Activated naive CD4-positive, alpha-beta T cell (primary cell): ENCODE measurements around the gene TRIM66.

Source experiments
- DNase-seq, 4 experiments: peaks; one replicate each; lab custom pipeline; 2025; lab: John Stamatoyannopoulos, UW

Gene TRIM66, protein sequence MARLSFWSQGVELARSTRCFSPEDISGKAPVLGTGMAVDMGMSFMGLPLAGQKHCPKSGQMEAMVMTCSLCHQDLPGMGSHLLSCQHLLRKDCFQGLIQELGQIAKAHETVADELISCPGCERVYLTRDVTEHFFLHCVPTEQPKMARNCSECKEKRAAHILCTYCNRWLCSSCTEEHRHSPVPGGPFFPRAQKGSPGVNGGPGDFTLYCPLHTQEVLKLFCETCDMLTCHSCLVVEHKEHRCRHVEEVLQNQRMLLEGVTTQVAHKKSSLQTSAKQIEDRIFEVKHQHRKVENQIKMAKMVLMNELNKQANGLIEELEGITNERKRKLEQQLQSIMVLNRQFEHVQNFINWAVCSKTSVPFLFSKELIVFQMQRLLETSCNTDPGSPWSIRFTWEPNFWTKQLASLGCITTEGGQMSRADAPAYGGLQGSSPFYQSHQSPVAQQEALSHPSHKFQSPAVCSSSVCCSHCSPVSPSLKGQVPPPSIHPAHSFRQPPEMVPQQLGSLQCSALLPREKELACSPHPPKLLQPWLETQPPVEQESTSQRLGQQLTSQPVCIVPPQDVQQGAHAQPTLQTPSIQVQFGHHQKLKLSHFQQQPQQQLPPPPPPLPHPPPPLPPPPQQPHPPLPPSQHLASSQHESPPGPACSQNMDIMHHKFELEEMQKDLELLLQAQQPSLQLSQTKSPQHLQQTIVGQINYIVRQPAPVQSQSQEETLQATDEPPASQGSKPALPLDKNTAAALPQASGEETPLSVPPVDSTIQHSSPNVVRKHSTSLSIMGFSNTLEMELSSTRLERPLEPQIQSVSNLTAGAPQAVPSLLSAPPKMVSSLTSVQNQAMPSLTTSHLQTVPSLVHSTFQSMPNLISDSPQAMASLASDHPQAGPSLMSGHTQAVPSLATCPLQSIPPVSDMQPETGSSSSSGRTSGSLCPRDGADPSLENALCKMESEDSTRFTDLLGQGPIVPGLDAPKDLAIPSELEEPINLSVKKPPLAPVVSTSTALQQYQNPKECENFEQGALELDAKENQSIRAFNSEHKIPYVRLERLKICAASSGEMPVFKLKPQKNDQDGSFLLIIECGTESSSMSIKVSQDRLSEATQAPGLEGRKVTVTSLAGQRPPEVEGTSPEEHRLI (N-terminal part only)

DNA sequence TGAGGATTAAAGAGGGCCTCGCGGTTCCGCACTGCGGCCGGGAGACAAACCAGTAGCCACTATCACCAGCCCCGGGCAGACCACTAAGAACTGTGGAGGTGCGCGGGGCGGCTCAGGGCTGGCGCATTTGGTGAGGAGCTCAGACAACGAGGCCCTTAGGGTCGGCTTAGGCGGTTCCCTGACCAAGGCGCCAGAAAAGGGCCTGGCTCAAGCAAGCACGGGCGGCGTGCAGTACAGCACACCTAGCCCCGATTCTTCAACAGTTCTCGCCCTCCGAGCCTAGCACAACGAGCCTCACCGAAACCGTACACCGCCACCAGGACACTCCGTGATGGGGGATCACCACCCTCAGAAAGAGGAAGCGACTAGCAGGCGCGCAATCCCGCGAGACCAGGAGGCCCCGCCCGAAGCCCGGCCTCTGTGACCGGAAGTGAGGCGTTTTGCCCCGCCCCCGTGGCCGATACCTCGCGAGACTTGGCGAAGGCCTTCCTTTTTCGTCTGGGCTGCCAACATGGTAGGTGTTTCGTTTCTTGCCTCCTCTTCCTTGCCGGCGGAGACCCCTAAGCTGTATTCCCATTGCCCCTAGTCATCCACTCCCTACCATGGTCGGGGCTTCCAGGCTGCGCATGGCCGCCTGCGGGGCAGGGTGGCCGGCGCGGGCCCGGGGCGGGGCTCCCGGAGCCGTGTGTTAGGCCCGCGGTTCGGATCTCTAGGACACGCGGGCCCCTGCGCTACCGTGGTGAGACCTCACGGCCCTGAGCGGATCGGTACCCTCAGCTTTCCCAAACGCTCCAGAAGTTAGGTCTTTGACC lies at the start of gene TRIM66, which contains the start of gene RPL27A:
TSS of gene TRIM66 (minus strand) at position 363 of the 812 bp plus-strand sequence. CDS start 10,391 bp downstream, outside the sequence.
TSS of gene RPL27A (plus strand) at position 490 of the 812 bp plus-strand sequence. CDS start at position 512, 22 bp downstream.
- DNase-seq = peak; percentile 93 to 99 (median 98)

- no peak for DNase-seq
Measured at GRCh38 chr11:8731647-8732323, 49.3 kb upstream of the TRIM66 start.

DNA sequence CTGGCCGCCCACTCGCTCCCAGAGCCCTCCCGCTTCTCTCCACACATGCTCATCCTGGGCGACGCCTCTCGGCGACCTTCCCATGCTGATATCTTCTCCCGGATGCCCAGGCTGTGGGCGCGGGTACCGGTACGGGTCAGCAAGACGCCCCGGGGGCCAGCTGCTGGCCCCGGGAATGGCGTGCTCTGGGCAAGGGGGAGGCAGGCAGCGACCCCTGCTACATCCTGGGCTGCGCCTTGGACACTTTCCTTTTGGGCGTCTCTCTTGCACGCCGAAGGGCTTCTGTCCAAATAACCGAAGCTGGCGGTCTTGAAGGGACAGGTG lies 48.2 kb upstream of the TRIM66 start:
- no peak for DNase-seq

- DNase-seq = no peak
Measured at GRCh38 chr11:8729837-8730696, 47.6 kb upstream of the TRIM66 start.

GRCh38 chr11:8729067-8729466 lies 46.6 kb upstream of the TRIM66 start:
- DNase-seq = no peak

- DNase-seq = no peak
Measured at GRCh38 chr11:8728563-8728962, 46.1 kb upstream of the TRIM66 start.

DNA sequence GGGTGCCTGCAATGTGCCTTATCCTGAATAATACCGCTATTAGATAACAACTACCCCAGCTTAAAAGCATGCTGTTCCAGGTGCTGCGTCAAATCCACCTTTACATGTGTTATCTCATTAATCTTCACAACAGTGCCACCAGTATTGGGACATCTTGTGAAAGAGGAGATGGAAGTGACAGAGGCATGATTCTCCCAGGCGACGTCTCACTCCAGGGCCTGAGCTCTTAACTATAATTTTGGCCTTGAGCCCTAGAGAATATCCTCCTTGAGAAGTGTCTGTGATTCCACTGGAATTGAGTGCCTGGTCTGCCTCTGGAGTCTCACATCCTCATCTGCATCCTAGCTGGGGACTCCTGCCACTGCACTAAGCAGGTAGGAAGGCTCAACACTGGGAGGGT lies 43.9 kb upstream of the TRIM66 start:
- no peak for DNase-seq

GRCh38 chr11:8724682-8725081 lies 42.2 kb upstream of the TRIM66 start:
- DNase-seq = no peak

DNA sequence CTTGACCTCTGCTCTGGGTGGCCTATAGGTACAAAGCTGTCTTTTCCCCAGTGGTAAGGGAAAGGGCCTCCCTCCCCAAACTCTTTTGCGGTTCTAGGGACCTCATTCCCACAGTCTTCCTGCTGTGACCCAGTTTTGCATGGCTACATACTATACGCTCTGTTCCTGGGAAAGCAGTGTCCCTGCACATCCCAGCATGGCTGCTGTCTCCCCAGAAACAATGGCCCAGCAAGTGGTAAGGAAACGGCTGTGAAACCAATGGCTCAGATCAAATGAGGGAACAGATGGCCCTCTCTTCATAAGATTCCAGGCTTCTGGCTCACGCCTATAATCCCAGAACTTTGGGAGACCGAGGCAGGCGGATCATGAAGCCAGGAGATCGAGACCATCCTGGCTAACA lies 41.2 kb upstream of the TRIM66 start:
- DNase-seq = no peak

DNA sequence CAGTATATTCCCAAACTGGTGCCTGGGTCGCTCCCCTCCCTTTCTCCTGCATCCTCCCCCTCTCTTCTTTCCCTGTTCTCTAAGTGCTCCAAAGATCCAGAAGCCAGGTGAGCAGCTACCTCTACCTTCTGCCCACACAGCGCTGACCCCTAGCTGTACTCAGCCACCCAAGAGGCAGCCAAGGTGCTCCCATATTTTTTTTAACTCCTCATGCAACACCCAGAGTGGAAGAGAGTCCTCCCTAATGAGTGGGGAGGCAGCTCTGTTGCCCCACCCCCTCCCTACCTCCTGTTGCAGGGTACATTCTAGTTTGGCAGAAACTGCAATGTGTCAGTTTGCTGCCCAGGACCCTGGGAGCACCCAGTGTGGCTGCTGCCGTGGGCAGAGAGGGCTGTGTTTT lies 40.3 kb upstream of the TRIM66 start:
- no peak for DNase-seq

DNA sequence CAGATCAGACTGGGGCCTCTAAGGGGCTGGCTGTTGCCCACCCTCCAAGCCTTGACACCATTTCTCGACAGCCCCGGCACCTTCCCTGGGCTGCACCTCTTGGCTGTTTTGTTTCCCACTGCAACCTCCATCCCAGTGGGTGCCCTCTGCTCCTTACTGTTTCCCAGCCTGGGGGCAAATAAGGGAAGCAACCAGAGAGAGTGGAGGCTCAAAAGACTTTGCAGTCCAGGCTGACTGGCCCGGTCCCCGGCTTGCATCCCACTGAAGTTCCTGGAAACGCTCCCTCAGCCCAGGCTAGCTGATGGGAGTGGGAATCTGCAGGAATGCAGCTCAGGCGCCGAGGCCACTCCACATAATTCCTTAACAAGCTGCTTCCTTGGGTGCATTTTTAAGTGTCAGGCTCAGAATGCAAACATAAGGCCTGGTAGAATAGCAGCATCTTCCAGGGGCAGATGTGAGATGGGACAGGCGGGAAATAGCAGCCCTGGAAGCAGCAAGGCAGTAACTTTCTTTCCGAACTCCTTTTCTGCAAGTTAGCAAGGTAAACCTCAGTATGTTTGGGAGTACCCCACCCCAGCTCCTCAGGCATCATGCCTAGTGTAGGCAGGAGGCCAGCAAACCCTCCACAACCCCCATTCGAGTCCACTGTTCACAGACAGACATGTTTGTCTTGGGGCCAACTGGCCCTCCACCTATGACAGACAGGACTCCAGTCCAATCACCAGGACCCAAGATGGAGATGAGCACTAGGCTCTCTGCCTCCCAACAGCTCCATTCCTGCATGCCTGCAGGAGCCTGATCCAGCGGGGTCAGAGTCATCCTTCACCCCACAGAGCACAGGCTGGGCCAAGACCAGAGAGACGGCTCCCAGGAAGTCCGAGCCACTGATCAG lies 39.4 kb upstream of the TRIM66 start:
- DNase-seq = no peak

- no peak for DNase-seq
Measured at GRCh38 chr11:8720868-8721608, 38.6 kb upstream of the TRIM66 start.

GRCh38 chr11:8720352-8720751 lies 37.9 kb upstream of the TRIM66 start:
- DNase-seq = no peak

DNA sequence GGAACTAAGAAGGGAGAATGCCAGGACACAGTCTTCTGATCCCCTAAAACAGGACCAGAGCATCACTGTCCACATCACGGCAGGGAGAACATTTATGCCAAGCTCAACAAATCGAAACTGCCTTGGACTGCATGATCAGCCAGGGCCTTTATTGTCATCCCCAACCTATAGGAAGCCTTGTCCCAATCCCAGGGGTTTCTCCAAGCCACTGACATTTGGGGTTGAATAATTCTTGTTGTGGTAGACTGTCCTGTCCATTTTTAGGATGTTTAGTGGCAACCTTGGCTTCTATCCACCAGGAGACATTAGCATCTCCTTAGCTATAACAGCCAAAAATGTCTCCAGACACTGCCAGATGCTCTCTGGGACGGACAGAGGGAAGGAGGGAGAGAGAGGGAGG lies 37.3 kb upstream of the TRIM66 start:
- DNase-seq = no peak

GRCh38 chr11:8719211-8719649 lies 36.8 kb upstream of the TRIM66 start:
- DNase-seq = no peak

GRCh38 chr11:8717876-8718753 lies 35.6 kb upstream of the TRIM66 start:
- no peak for DNase-seq

- DNase-seq = no peak
Measured at GRCh38 chr11:8717544-8717875, 35.0 kb upstream of the TRIM66 start.
